GM12892 (cell line): Measurements from ENCODE around the gene LRP1-AS.

Experiments
- POLR2A ChIP-seq: IDR thresholded peaks from 2 replicates; pipeline ENCODE4 v1.6.1; 2011; ENCODE audit warnings: low read depth, low read length, control low read depth
- POLR2AphosphoS5 ChIP-seq: IDR thresholded peaks from 2 replicates; pipeline ENCODE4 v1.6.1; 2011; ENCODE audit warnings: low read depth, low read length, control low read depth
- TAF1 ChIP-seq: IDR thresholded peaks from 2 replicates; pipeline ENCODE4 v1.6.1; 2011; ENCODE audit warnings: low read depth, mild to moderate bottlenecking, control low read depth, low read length, borderline replicate concordance

DNA sequence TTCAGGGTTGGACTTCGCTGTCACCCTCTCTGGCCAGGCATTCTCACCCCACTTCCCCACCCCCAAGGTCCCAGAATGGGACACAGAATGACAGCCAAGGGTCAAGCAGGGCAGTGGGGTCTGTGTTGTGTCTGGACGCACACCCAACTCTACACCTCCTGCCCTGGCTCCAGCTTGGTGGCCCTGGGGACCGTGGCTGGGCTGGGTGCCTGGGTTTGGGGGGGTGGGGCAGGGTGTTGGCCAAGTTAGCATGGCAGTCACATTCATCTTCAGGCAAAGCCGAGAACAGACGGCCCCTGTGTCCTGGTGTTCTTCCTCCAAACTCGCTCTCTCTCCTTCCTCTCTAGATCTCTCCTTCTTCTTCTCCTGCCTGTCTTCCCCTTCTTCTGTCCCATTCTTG lies 13.5 kb downstream of the LRP1-AS start:
- TF ChIP-seq POLR2A (no peak), POLR2AphosphoS5 (no peak), TAF1 (no peak)
